Mucosa of stomach (tissue), 1 donor: ENCODE results near the gene TEX261.

Experiments used
- H3K27me3 ChIP-seq: one replicate; pipeline ENCODE4 v1.7.0; 2013; ENCODE audit warnings: mild to moderate bottlenecking, low read length; ENCODE audit not compliant: control insufficient read depth, insufficient read depth
- H3K36me3 ChIP-seq: one replicate; pipeline ENCODE4 v1.7.0; 2013; ENCODE audit warnings: low read length; ENCODE audit not compliant: control insufficient read depth, insufficient read depth
- H3K4me1 ChIP-seq: one replicate; pipeline ENCODE4 v1.7.0; 2013; ENCODE audit warnings: mild to moderate bottlenecking, low read length; ENCODE audit not compliant: control insufficient read depth, insufficient read depth
- H3K4me3 ChIP-seq: one replicate; pipeline ENCODE4 v1.7.0; 2013; ENCODE audit warnings: low read length
- H3K9ac ChIP-seq: one replicate; pipeline ENCODE4 v1.7.0; 2013; ENCODE audit warnings: mild to moderate bottlenecking, low read length, moderate library complexity
- H3K9me3 ChIP-seq: one replicate; pipeline ENCODE4 v1.7.0; 2013; ENCODE audit warnings: mild to moderate bottlenecking, low read length, moderate library complexity; ENCODE audit not compliant: control insufficient read depth
- donor health status: Pancreatic carcinoma.

The TEX261 gene

GRCh38 chr2:70943205-70943871, 51.3 kb downstream of the TEX261 start:
- Histone ChIP-seq H3K4me1 (peaks cover 7% of the 10 kb centered on the region), H3K9me3 (no peaks in the 10 kb centered on the region), H3K27me3 (peaks cover 38% of the 10 kb centered on the region)

GRCh38 chr2:70942396-70943204, 52.1 kb downstream of the TEX261 start:
- Histone ChIP-seq H3K4me1 (peaks cover 5% of the 10 kb centered on the region), H3K27me3 (peaks cover 33% of the 10 kb centered on the region), H3K36me3 (no peaks in the 10 kb centered on the region), H3K9me3 (no peaks in the 10 kb centered on the region), H3K9ac (no peak overlapping the region), H3K4me3 (no peak overlapping the region)

More at GRCh38 chr2:70943205-70943871, 51.3 kb downstream of the TEX261 start:
- no peaks in the 10 kb centered on the region for H3K36me3 ChIP-seq
- no peak overlapping the region for H3K4me3 ChIP-seq
- H3K9ac ChIP-seq = no peak overlapping the region

- no peak overlapping the region for H3K4me3 ChIP-seq
- peaks cover 25% of the 10 kb centered on the region for H3K27me3 ChIP-seq
- no peaks in the 10 kb centered on the region for H3K36me3 ChIP-seq
- H3K4me1 ChIP-seq = peaks cover 5% of the 10 kb centered on the region
- no peak overlapping the region for H3K9ac ChIP-seq
- no peaks in the 10 kb centered on the region for H3K9me3 ChIP-seq
Measured at GRCh38 chr2:70941701-70942100, 53.0 kb downstream of the TEX261 start.

- peaks cover 5% of the 10 kb centered on the region for H3K4me1 ChIP-seq
- H3K4me3 ChIP-seq = no peak overlapping the region
- peaks cover 25% of the 10 kb centered on the region for H3K27me3 ChIP-seq
- H3K9me3 ChIP-seq = no peaks in the 10 kb centered on the region
- no peaks in the 10 kb centered on the region for H3K36me3 ChIP-seq
- no peak overlapping the region for H3K9ac ChIP-seq
Measured at GRCh38 chr2:70941186-70941585, 53.5 kb downstream of the TEX261 start.

- no peaks in the 10 kb centered on the region for H3K9me3 ChIP-seq
- no peak overlapping the region for H3K4me3 ChIP-seq
- no peak overlapping the region for H3K9ac ChIP-seq
- no peaks in the 10 kb centered on the region for H3K36me3 ChIP-seq
- H3K4me1 ChIP-seq = peaks cover 5% of the 10 kb centered on the region
- peaks cover 29% of the 10 kb centered on the region for H3K27me3 ChIP-seq
Measured at GRCh38 chr2:70939839-70940580, 54.7 kb downstream of the TEX261 start.

GRCh38 chr2:70939001-70939838, 55.5 kb downstream of the TEX261 start:
- H3K4me3 ChIP-seq = no peak overlapping the region
- H3K36me3 ChIP-seq = no peaks in the 10 kb centered on the region
- peaks cover 5% of the 10 kb centered on the region for H3K4me1 ChIP-seq
- no peaks in the 10 kb centered on the region for H3K9me3 ChIP-seq
- peaks cover 36% of the 10 kb centered on the region for H3K27me3 ChIP-seq
- no peak overlapping the region for H3K9ac ChIP-seq

- H3K4me1 ChIP-seq = peaks cover 5% of the 10 kb centered on the region
- no peaks in the 10 kb centered on the region for H3K36me3 ChIP-seq
- H3K4me3 ChIP-seq = no peak overlapping the region
- no peaks in the 10 kb centered on the region for H3K9me3 ChIP-seq
- no peak overlapping the region for H3K9ac ChIP-seq
- peaks cover 36% of the 10 kb centered on the region for H3K27me3 ChIP-seq
Measured at GRCh38 chr2:70938586-70938950, 56.1 kb downstream of the TEX261 start.

- H3K9me3 ChIP-seq = no peaks in the 10 kb centered on the region
- no peaks in the 10 kb centered on the region for H3K36me3 ChIP-seq
- peaks cover 5% of the 10 kb centered on the region for H3K4me1 ChIP-seq
- no peak overlapping the region for H3K9ac ChIP-seq
- peaks cover 35% of the 10 kb centered on the region for H3K27me3 ChIP-seq
- no peak overlapping the region for H3K4me3 ChIP-seq
Measured at GRCh38 chr2:70937866-70938585, 56.6 kb downstream of the TEX261 start.

- H3K9me3 ChIP-seq = no peaks in the 10 kb centered on the region
- no peak overlapping the region for H3K4me3 ChIP-seq
- H3K4me1 ChIP-seq = peaks cover 5% of the 10 kb centered on the region
- no peak overlapping the region for H3K9ac ChIP-seq
- H3K27me3 ChIP-seq = peaks cover 30% of the 10 kb centered on the region
- no peaks in the 10 kb centered on the region for H3K36me3 ChIP-seq
Measured at GRCh38 chr2:70936979-70937811, 57.5 kb downstream of the TEX261 start.

GRCh38 chr2:70936165-70936978, 58.3 kb downstream of the TEX261 start:
- Histone ChIP-seq H3K9ac (no peak overlapping the region), H3K4me3 (no peak overlapping the region), H3K4me1 (peaks cover 5% of the 10 kb centered on the region), H3K27me3 (peaks cover 30% of the 10 kb centered on the region), H3K9me3 (no peaks in the 10 kb centered on the region), H3K36me3 (no peaks in the 10 kb centered on the region)
